ENCODE results near the gene LRMDA.

The LRMDA gene

GRCh38 chr10:76543655-76544054 is 1112.2 kb downstream of the LRMDA start:
- DNase-seq (ENCODE audit: low read depth), result no peak
- no peak for TF ChIP-seq CTCF (IDR thresholded peaks at IDR 0.05; ENCODE audit: insufficient read depth, low read depth, low read length, missing control alignments)

GRCh38 chr10:76544789-76545188 is 1113.4 kb downstream of the LRMDA start:
- H3K4me3 ChIP-seq (ENCODE audit: low read depth, low read length), result no peak overlapping the region
- no peak for DNase-seq (ENCODE audit: low read depth)
- no peak for TF ChIP-seq CTCF (IDR thresholded peaks at IDR 0.05; ENCODE audit: insufficient read depth, low read depth, low read length, missing control alignments)

More at GRCh38 chr10:76543655-76544054, 1112.2 kb downstream of the LRMDA start:
- no peak overlapping the region for H3K4me3 ChIP-seq (ENCODE audit: low read depth, low read length)

DNA sequence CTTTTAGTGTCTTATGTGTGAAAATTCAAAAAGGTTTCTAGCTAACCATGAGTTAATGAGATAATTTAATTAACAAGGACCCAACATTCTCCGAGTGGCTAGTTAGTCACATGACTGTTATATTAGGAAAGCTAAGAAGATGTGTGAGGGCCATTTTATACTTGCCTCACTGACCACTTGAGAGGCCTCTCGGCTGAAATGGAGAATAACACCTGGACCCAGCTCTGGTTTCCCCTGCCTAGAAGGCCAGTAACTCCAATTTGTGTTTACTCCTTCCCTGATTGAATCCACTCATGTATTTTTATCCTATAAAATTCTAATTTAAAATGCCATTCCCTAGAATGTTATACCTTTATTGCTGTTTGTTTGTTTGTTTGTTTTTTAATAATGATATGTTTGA is 1115.0 kb downstream of the LRMDA start:
- TF ChIP-seq CTCF (IDR thresholded peaks at IDR 0.05; ENCODE audit: insufficient read depth, low read depth, low read length, missing control alignments), result no peak
- H3K4me3 ChIP-seq (ENCODE audit: low read depth, low read length), result no peak overlapping the region
- no peak for DNase-seq (ENCODE audit: low read depth)

- peak; percentile 75 for DNase-seq (ENCODE audit: low read depth)
- TF ChIP-seq CTCF (IDR thresholded peaks at IDR 0.05; ENCODE audit: insufficient read depth, low read depth, low read length, missing control alignments), result peak; percentile 67
- H3K4me3 ChIP-seq (ENCODE audit: low read depth, low read length), result no peak overlapping the region
These were observed 1116.0 kb downstream of the LRMDA start for GRCh38 chr10:76547352-76547972.

DNA sequence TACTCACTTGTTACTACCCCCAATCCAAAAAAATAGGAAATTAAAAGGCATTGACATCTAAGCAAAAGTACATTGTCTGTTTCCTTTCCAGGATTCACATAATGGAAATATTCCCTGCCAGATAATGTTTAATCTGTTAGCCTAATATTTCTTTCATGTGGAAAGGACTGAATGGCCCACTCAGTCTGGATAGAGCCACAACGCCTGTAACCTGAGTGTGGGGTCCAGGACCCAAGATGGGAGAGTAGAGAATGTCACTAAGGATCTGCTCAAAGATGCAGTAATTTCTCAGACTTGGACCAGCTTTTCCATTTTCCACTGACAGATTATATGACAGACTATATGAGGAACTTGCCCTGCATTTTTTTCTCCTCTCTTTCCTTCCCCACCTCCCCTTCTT is 1117.3 kb downstream of the LRMDA start:
- no peak overlapping the region for H3K4me3 ChIP-seq (ENCODE audit: low read depth, low read length)
- no peak for TF ChIP-seq CTCF (IDR thresholded peaks at IDR 0.05; ENCODE audit: insufficient read depth, low read depth, low read length, missing control alignments)
- DNase-seq (ENCODE audit: low read depth), result no peak

DNA sequence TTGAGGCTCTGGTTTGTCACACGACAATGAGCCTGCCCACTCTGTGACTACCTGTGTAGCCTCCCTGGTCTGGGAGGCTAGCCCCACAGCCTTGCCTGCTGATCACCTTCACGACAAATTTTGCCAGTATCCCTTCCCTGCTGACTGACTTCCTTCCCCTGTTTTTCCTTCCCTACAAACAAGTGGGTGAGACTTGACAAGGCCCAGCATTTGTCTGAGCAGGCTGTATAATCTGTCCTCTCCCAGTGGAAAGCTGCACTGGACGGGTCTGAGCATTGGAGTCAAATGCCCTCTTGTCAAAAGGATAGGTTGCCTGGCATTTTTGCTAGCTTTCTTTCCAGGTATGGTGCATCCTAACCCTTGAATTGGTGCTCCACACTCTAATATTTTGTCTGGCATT is 1117.7 kb downstream of the LRMDA start:
- DNase-seq (ENCODE audit: low read depth), result no peak
- H3K4me3 ChIP-seq (ENCODE audit: low read depth, low read length), result no peak overlapping the region
- no peak for TF ChIP-seq CTCF (IDR thresholded peaks at IDR 0.05; ENCODE audit: insufficient read depth, low read depth, low read length, missing control alignments)

- no peak for TF ChIP-seq CTCF (IDR thresholded peaks at IDR 0.05; ENCODE audit: insufficient read depth, low read depth, low read length, missing control alignments)
- no peak for DNase-seq (ENCODE audit: low read depth)
- H3K4me3 ChIP-seq (ENCODE audit: low read depth, low read length), result no peak overlapping the region
These were observed 1119.4 kb downstream of the LRMDA start for GRCh38 chr10:76550806-76551205.
